ENCODE measurements around the gene ATG101.
"Not testable (repeated sequence)": the region's sequence is repeated elsewhere in the genome, so short reads cannot be mapped to it uniquely, and the experiment has no call there.

Gene ATG101

GRCh38 chr12:52090291-52090690 lies 20.5 kb downstream of the ATG101 start:
- Histone ChIP-seq H3K4me3 (ENCODE audit: low read length) (no peak overlapping the region), H3K4me1 (ENCODE audit: control insufficient read depth, insufficient read depth, low read length) (no peaks in the 10 kb centered on the region), H3K27me3 (ENCODE audit: control insufficient read depth, insufficient read depth, low read length) (no peaks in the 10 kb centered on the region), H3K27ac (ENCODE audit: low read depth, low read length) (no peak overlapping the region), H3K36me3 (ENCODE audit: control insufficient read depth, insufficient read depth, low read length) (no peaks in the 10 kb centered on the region), H3K9ac (ENCODE audit: low read length) (no peak overlapping the region)

GRCh38 chr12:52091061-52091460 lies 21.3 kb downstream of the ATG101 start:
- Histone ChIP-seq H3K9ac (ENCODE audit: low read length) (no peak overlapping the region), H3K27ac (ENCODE audit: low read depth, low read length) (no peak overlapping the region), H3K4me1 (ENCODE audit: control insufficient read depth, insufficient read depth, low read length) (no peaks in the 10 kb centered on the region), H3K36me3 (ENCODE audit: control insufficient read depth, insufficient read depth, low read length) (no peaks in the 10 kb centered on the region), H3K4me3 (ENCODE audit: low read length) (no peak overlapping the region), H3K27me3 (ENCODE audit: control insufficient read depth, insufficient read depth, low read length) (no peaks in the 10 kb centered on the region)

DNA sequence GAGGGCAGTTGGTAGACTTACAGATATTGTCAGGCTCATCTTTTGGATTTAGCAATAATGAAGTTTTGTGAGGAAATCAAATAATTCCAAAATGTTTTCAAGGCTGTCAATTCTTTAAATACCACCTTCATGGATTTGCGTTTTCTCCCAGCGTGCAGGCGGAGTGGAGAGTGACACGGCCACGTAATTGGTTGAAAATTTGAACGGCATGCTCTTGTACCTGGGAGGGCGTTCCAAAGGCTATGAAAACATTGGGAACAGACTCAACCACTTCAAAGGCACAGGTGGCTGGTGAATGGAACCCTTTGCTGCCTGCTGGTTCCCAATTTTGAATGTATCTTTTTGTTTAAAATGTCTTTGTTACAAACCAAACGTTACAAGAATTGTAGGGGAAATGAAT lies 22.1 kb downstream of the ATG101 start:
- no peak overlapping the region for H3K4me3 ChIP-seq (ENCODE audit: low read length)
- H3K27me3 ChIP-seq (ENCODE audit: control insufficient read depth, insufficient read depth, low read length): no peaks in the 10 kb centered on the region
- no peaks in the 10 kb centered on the region for H3K36me3 ChIP-seq (ENCODE audit: control insufficient read depth, insufficient read depth, low read length)
- H3K4me1 ChIP-seq (ENCODE audit: control insufficient read depth, insufficient read depth, low read length): no peaks in the 10 kb centered on the region
- no peak overlapping the region for H3K9ac ChIP-seq (ENCODE audit: low read length)
- no peak overlapping the region for H3K27ac ChIP-seq (ENCODE audit: low read depth, low read length)

DNA sequence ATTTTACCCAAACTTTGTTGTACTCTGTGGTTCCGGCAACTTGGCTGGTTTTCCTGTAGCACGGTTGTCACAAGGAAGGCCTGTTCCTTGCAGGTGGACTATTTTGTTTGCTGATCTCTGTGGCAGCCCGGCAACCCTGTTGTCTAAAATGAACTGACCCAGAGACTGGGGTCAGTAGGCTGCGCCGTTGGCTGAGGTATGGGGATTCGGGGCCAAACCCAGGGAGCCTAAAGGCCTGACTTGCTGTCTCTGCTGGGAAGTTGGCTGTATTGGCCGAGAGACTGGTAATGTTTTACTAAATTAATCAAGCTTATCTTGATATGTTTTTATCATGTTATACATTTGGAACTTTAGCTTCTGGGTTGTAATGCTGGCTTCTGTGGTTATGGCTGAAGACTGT lies 23.6 kb downstream of the ATG101 start:
- Histone ChIP-seq H3K36me3 (ENCODE audit: control insufficient read depth, insufficient read depth, low read length) (no peaks in the 10 kb centered on the region), H3K9ac (ENCODE audit: low read length) (no peak overlapping the region), H3K4me3 (ENCODE audit: low read length) (no peak overlapping the region), H3K4me1 (ENCODE audit: control insufficient read depth, insufficient read depth, low read length) (no peaks in the 10 kb centered on the region), H3K27ac (ENCODE audit: low read depth, low read length) (no peak overlapping the region), H3K27me3 (ENCODE audit: control insufficient read depth, insufficient read depth, low read length) (no peaks in the 10 kb centered on the region)

DNA sequence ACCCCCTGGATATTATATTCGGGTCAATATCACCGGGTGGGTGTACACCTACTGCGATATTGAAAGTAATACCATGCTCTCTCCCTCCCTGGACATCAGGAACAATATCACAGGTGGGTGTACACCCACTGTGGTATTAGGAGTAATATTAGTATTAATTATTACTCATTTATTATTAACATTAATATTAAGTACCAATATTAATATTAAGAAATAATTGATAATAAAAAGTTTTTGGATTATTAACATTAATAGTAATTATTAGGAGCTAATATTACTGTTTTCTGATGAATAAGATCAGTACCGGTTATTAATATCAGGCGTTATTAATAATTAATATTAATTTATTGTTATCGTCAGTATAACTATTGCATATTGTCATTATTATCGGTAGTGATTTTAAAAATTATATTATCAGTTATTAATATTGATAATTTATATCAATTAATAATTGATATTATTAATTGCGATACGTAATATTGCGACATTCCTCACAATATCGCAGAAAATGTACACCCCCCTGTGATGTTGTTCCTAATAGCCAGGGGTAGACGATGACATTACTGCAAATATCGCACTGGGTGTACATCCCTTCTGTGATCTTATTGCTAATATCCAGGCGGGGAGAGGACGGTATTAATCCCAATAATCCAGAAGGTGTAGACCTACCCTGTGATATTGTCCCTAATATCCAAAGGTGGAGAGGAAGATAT lies 26.7 kb downstream of the ATG101 start:
- H3K4me3 ChIP-seq (ENCODE audit: low read length): no peak overlapping the region
- H3K27me3 ChIP-seq (ENCODE audit: control insufficient read depth, insufficient read depth, low read length): no peaks in the 10 kb centered on the region
- H3K4me1 ChIP-seq (ENCODE audit: control insufficient read depth, insufficient read depth, low read length): no peaks in the 10 kb centered on the region
- no peak overlapping the region for H3K27ac ChIP-seq (ENCODE audit: low read depth, low read length)
- no peak overlapping the region for H3K9ac ChIP-seq (ENCODE audit: low read length)
- no peaks in the 10 kb centered on the region for H3K36me3 ChIP-seq (ENCODE audit: control insufficient read depth, insufficient read depth, low read length)

DNA sequence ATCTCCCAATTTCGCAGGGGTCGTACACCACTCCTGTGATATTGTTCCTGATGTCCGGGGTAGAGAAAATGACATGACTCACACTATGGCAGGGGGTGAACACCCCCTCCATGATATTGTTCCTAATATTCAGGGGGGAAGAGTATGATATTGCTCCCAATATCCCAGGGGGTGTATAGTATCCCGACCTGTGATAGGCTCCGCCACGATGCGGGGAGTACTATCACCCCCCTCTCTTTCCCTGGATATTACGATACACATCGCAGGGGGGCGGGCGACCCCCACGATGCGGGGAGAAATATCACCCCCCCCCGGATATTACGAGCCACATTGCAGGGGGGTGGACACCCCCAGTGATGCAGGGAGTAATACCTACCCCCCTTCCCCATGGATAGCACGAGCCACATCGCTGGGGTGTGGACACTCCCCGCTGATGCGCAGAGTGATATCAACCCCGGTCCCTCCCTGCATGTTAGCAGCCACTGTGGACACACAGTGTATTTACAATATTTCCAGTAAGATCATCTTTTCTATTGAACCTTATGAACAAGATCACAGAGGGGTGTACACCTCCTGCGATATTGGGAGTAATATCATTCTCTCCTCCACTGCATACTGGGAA lies 27.4 kb downstream of the ATG101 start:
- no peak overlapping the region for H3K27ac ChIP-seq (ENCODE audit: low read depth, low read length)
- no peaks in the 10 kb centered on the region for H3K36me3 ChIP-seq (ENCODE audit: control insufficient read depth, insufficient read depth, low read length)

DNA sequence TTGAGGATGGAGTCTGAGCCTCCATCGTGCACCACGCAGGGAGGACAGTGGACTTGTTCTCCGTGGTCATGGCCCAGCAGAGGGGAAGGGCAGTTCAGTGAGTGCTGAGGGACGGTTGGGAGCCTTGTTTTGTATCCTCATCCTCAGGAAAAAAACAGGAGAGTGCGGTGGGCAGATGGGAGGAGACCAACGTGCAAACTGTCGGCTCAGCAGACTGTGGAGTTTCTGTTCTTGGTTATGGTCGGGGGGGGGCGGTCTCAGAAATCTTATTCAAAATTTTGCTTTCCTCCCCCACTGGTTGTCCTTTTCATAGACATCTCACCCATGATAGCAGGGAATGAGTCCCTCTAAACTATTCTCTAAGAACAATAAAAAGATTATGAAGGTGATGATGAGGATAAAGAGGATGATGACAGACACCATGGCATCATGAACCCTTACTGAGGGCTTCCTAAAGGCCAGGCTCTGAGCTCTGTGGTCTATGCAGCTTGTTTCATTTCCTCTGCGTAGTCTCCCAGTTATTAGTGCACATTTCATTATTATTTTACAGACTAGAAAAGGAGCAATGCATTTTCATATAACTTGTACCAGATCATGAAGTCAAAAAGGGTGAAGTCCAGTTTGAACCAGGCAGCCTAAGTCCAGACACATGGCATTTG lies 34.8 kb downstream of the ATG101 start:
- not testable (repeated sequence) for H3K9ac ChIP-seq (ENCODE audit: low read length); H3K4me3 ChIP-seq (ENCODE audit: low read length); H3K4me1 ChIP-seq (ENCODE audit: control insufficient read depth, insufficient read depth, low read length); H3K36me3 ChIP-seq (ENCODE audit: control insufficient read depth, insufficient read depth, low read length); H3K27ac ChIP-seq (ENCODE audit: low read depth, low read length); H3K27me3 ChIP-seq (ENCODE audit: control insufficient read depth, insufficient read depth, low read length)

More for the DNA sequence above, 27.4 kb downstream of the ATG101 start:
- H3K4me3 ChIP-seq (ENCODE audit: low read length): no peak overlapping the region
- H3K27me3 ChIP-seq (ENCODE audit: control insufficient read depth, insufficient read depth, low read length): no peaks in the 10 kb centered on the region
- no peaks in the 10 kb centered on the region for H3K4me1 ChIP-seq (ENCODE audit: control insufficient read depth, insufficient read depth, low read length)
- H3K9ac ChIP-seq (ENCODE audit: low read length): no peak overlapping the region

GRCh38 chr12:52116222-52117125 lies 46.7 kb downstream of the ATG101 start:
- not testable (repeated sequence) for H3K4me3 ChIP-seq (ENCODE audit: low read length); H3K27ac ChIP-seq (ENCODE audit: low read depth, low read length); H3K36me3 ChIP-seq (ENCODE audit: control insufficient read depth, insufficient read depth, low read length); H3K4me1 ChIP-seq (ENCODE audit: control insufficient read depth, insufficient read depth, low read length); H3K27me3 ChIP-seq (ENCODE audit: control insufficient read depth, insufficient read depth, low read length); H3K9ac ChIP-seq (ENCODE audit: low read length)

GRCh38 chr12:52117806-52118475 lies 48.2 kb downstream of the ATG101 start:
- H3K36me3 ChIP-seq (ENCODE audit: control insufficient read depth, insufficient read depth, low read length); H3K27ac ChIP-seq (ENCODE audit: low read depth, low read length); H3K9ac ChIP-seq (ENCODE audit: low read length); H3K27me3 ChIP-seq (ENCODE audit: control insufficient read depth, insufficient read depth, low read length); H3K4me3 ChIP-seq (ENCODE audit: low read length); H3K4me1 ChIP-seq (ENCODE audit: control insufficient read depth, insufficient read depth, low read length): not testable (repeated sequence)

DNA sequence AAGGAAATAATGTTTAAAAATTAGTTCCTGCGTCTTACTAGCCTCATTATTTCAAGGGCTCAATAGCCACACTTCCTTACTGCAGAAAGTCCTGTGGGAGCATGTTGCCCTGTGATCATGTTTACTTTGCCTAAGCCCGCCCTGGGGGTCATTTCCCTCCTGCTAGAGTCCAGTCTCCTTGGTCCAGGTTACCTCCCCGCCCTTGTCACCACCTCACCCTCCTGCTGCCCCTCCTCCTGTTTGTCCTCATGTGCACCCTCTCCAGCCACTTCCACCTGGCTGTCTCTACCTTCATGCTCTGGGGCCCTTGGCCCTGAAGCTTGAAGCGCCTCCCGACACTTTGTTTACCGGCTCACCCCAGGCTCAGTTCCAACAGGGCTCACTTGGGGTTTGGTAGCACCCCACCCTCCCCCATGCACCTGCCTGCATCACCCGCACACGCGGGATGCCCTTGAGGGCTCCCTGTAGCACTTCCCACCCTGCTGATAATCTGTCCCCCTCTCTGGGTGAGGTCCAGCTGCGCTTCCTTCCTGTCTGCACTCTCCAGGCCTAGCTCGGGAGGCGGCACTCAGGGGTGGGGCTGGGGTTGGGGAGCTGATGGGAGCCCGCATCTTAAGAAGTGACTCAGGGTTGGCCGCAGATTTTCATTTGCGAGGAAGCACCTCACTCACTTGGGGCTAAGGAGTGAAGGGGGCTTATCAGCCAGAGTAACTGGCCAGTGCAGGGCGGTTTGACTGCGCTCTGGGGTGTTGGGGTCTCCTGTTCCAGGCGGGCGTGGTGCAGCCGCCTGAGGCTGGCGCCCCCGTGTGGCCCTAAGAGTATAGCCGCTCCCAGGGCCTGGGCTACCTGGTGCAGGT lies 49.8 kb downstream of the ATG101 start:
- H3K36me3 ChIP-seq (ENCODE audit: control insufficient read depth, insufficient read depth, low read length): no peaks in the 10 kb centered on the region
- peaks cover 6% of the 10 kb centered on the region for H3K27me3 ChIP-seq (ENCODE audit: control insufficient read depth, insufficient read depth, low read length)
- no peak overlapping the region for H3K4me3 ChIP-seq (ENCODE audit: low read length)
- no peaks in the 10 kb centered on the region for H3K4me1 ChIP-seq (ENCODE audit: control insufficient read depth, insufficient read depth, low read length)
- H3K9ac ChIP-seq (ENCODE audit: low read length): no peak overlapping the region
- H3K27ac ChIP-seq (ENCODE audit: low read depth, low read length): no peak overlapping the region
